CD4-positive, alpha-beta T cell treated with Interleukin-17A for 4 hours (primary cell): ENCODE results near the gene ANKAR.
"Not testable (repeated sequence)": the region's sequence is repeated elsewhere in the genome, so short reads cannot be mapped to it uniquely, and the experiment has no call there.

Source experiments
- DNase-seq: peaks from one replicate; pipeline ENCODE4 v3.0.0-alpha.2; 2020; ENCODE audit warnings: mixed read lengths

The ANKAR gene, protein sequence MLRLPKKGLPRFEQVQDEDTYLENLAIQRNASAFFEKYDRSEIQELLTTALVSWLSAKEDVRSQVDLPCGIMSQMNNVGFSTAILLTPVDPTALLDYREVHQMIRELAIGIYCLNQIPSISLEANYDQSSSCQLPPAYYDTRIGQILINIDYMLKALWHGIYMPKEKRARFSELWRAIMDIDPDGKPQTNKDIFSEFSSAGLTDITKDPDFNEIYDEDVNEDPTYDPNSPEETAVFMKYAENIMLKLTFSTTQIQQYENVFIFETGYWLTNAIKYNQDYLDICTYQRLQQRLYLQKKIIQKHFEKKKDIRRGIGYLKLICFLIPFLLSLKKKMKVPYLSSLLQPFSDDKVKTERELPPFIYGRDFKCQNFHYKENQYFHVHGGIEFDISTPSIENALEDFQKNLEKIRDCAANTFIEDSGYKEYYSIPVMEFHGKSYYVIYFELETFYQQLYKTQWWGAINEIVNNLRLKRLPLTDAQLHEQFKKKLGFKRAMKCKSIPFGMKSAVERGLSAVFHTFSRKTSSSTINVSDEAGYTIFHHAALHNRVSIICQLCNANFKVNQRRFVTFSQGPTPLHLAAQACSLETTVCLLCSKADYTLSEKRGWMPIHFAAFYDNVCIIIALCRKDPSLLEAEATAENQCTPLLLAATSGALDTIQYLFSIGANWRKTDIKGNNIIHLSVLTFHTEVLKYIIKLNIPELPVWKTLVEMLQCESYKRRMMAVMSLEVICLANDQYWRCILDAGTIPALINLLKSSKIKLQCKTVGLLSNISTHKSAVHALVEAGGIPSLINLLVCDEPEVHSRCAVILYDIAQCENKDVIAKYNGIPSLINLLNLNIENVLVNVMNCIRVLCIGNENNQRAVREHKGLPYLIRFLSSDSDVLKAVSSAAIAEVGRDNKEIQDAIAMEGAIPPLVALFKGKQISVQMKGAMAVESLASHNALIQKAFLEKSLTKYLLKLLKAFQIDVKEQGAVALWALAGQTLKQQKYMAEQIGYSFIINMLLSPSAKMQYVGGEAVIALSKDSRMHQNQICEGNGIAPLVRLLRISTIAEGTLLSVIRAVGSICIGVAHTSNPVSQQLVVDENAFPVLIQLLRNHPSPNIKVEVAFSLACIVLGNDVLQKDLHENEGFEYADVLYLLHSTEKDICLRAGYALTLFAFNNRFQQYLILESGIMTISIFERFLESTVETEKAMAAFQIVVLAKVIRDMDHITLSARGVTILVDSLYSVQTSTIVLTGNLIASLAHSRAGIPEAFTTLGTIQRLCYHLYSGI (N-terminal part only)

DNA sequence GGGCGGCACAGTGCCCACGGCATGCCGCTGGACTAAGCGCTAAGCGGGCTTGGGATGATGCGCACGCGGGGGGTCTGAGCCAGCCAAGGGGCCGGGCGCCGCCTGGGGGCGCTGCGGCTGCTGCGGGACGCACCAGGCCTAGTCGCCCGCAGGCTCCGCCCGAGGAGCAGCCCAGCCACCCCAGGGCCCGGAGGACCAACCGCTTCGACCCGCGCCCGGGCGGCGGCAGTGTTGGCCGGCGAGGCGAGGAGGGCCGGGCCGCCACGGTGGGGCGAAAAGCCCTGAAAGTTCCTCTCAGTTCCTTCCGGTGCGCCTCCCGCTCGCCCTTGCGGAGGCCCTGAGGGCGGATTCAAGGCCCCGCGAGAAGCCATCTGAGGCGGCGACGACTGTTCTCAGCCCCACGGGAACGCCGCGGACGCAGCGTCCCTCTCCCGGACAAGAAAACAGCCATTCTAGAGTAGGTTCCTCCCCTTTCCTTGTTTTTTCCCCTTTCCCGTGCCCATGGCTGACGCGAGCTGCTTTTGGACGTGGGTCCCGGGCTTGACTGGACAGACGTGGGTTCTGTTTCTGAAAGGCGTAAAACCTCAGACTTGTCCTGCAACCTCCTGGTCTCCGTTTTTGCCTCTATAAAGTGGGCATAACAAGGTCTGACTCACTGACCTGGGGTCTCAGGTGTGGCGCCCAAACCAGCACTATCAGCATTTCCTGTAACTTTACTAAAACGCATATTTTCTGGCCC is at the start of gene ANKAR:
Gene ANKAR, plus strand, starts transcription at position 297 of the 739 bp plus-strand sequence. CDS start 1,821 bp downstream, outside the sequence.
- DNase-seq = peak; percentile 86

DNA sequence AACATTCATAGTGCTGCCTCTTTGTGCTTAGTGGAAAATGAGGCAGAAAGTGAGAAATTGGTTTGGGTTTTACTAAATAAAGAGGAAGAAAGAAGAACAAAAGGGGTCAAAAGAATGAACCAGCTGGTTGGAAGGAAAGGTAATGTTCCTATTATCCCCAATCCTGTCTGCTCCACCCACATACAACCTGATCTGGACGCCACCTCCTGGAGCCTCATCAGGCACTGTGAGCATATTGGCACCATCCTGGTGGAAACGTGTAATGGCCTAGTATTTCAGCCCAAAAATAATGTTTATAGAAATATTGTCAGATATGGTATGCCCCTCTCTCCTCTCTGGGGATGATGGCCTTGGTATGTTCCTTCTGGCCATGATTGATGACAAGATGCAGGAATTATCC is 48.8 kb upstream of the ANKAR start:
- no peak for DNase-seq

DNA sequence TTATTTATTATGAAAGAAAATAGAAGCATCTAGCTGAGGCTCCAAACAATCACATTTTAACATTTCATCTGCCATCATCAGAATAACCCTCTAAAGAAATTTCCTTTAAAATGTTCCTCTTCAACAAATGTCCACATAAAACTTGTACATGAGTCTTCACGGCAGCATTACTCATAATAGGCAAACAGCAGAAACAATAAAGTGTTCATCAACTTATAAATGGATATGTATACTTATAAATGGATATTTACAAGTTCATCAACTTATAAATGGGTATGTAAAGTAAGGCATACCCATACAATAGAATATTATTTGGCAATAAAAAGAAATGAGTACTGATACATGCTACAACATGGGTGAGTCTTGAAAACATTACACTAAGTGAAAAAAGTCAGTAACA is 46.7 kb upstream of the ANKAR start:
- DNase-seq = no peak

DNA sequence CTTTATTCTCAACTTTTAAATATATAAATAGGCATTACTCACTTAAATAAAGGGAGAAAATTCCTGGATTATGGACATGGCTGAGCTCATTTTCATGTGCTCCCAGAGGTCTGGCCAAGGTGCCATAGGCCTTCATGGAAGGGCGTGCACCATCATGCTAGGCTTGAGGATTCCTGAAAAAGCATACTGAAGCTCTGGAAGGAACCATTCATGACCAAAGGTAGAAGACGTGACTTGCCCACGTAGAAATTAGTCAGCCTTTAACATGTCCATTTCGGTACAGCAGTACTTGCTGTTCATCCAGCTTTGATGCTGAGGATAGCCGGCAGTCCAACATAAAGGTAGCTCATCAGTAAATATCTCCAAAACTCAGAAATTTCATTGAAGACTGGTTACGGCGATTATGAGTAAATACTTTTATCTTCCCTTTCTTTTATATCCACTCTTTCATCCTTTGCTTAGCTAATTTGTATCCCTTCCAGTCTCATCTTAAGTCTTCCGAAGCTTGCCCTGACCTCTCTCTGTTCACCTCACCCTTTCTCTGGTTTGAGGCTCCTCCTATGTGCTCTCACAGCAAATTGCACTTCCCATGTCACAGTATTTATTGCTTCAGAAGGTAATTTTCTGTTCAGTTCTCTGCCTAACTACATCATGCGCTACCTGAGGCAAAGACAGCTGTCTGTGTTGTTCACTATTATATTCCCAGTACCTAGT is 45.5 kb upstream of the ANKAR start:
- no peak for DNase-seq

DNA sequence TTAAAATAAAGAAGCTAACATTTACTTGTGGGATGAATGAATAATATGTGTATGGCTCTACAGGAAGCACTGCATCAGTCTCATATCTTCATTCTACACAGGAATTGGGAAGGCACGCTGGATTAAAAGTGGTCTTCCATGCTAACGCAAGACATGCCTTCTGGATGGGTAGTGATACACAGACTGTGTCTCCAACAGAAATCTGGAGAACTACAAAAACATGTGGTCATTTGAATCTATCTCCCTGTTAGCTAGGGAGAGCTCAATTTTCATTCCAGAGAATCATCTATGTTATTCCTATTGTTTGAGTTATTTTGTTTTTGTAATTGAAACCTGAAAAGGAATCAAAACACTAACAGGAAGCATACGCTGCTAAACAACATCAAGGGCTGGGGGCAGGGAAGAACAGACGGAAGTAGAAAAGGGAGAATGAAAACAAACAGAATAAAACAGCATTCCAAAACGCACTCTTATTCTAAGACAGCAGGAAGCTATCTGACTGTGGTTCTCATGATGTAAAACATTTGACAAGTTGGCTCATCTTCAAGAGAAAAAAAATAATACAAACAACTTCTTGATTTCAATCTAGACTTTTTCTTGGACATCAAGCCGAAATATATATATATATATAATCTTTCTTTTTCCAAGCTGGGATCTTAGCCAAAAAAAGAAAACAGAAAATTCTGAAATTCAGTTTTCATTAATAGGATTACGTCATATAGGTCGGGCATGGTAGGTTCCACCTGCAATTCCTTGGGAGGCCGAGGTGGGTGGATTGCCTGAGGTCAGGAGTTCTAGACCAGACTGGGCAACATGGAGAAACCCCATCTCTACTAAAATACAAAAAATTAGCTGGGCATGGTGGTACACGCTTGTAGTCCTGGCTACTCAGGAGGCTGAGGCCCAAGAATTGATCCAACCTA is 44.7 kb upstream of the ANKAR start:
- no peak for DNase-seq

DNA sequence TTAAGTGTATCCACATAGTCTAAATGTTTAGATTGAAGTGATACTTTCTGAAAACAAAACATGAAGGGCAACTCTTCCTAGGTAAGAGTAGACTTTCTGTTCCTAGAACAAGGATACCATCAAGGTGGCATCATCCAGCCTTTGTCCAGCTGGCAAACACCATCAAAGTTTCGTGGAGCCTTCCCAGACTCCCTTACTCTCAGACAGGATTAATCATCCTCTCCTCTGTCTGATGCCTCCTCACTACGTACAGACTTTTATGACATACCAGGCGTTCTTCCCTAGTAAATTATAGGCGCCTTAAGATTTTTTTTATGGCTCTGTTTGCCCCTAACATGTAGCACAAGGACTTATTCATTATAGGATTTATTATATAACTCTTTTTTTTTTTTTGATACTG is 42.6 kb upstream of the ANKAR start:
- no peak for DNase-seq

DNA sequence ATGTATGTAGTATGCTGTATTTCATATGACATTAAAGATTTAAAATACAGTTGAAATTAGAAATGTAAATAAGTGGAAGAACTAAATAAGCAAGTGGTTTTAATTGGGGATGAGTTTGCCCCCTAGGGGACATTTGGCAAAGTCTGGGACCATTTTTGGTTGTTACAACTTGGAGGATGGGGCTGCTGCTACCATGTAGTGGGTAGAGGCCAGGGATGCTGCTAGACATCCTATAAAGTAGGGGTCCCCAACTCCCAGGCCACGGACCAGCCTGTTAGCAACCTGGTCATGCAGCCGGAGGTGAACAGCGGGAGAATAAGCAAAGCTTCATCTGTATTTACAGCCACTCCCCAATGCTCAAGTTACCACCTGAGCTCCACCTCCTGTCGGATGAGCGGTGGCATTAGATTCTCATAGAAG is 41.1 kb upstream of the ANKAR start:
- peak; percentile 28 for DNase-seq

DNA sequence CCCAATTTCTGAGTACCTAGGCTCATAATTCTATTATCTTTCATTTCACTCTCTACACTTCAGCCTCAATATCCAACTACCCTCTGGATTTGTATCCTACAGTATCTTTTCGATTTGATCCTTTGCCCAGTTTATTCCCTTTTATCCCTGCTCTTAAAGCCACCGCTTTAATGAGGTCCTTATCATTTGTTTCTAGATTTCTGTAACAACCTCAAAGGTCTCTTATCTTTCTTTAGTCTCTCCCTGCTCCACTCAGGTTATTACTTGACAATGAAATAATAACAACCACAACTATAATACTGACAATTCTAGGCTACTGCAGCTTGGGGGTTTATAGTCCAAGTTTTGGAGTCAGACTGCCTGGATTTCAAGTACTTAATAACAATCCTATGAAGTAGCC is 39.1 kb upstream of the ANKAR start:
- no peak for DNase-seq

DNA sequence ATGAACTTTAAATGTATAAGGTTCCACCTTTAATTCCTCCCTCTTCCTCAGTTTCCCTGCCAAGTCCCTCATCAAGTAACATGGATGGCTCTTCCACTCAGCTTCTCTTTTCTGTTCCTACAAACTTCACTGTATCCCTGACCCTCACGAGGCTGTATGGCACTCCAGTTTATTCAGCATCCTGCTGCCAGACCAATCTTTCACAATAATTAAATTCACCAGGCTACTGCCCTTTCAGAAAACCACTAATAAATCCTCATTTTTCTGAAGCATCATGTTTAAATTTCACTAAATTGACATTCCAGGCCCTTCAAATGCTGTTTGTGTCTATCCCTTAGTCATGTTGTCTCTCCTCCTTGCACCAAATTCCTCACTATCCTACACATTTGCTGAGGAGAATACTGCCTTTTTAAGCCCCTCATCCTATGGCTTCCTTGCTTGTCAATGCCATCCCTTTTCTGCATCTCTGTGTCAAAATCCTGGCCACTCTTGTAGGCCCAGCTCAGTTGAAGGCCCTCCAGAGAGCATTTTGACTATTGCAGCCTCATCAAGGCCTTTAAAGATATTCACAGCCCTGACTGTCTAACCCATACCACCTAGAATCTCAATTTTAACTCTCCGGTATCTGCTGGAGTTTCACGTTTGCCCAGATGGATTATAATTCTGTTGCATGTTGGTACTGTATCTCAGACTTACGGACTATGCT is 36.0 kb upstream of the ANKAR start:
- DNase-seq = no peak

DNA sequence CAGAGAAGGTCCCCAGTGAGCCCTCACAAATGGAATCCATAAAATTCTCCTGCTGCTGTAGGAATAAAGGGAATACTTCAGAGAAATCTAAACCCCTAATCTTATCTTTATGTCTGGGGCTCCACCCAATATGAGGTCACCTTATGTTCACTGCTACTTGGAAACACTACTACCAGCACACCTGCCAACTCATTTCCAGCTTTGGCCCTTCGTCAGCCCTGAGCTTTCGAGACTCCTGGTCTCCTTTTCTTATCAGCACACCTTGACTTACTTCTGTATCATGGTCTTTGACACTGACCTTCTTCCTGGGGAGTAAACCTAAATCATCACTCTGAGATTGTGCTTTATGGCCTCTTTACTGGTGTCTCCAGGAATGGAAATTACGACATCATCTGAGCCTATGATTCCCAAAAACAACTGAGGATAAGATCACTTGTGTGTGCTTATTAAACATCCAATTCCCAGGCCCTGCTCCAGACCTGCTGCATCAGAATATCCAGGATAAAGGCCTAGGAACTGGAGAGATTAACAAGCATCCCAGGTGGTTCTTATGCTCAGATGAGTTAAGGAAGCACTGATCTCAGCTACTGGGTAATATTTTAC is 35.4 kb upstream of the ANKAR start:
- DNase-seq = no peak

DNA sequence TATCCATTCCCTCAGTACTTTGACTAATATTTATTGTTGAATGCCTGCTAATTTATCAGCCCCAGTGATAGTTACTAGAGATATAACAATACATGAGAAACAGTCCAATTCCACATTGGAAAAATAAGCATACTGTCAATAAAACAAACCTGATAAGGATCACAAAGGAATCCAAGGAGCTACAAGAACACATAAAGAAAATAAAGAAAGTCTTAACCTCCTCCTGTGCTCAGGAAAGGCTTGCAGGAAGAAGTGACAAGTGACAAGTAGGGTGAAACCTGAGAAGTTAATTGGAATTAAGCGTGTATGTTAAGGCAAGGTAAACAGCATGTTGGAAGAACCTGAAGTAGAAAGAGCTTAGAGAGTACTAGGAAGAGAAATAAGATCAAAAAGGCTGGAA is 33.5 kb upstream of the ANKAR start:
- DNase-seq = no peak

DNA sequence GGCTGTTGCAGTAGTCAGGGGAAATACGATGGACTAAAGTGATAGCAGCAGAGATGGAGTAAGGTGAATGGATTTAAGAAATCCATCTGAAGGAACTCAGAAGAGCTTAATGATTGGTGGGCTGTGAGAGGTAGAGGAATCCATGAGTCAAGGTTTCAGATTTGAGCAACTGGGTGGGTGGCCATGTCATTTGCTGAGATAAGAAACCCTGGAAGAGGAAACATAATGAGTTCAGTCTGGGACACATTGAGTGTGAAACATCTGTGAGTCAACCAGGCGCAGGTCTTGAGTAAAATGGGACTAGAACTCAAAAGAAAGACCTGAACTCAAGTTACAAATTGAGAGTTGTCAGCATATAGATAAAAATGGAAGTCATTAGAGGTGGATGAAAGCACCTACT is 32.9 kb upstream of the ANKAR start:
- DNase-seq = no peak

DNA sequence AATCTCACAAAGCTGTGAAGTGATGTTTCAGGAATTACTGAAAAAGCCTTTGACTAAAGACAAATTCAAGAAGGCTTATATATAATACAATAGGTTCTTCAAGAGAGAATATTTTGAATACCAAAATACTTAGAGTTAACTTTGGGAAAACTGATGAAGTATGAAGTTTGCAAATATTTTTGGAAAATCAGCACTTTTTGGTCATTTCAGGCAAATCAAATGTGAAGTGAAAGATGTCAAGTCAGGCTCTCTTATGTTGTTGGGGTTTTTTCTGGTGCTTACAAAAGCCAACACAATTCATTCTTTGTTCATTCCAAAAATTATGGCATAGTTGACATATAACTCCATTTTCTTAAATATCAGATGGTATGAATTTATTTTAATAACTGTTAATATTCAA is 27.9 kb upstream of the ANKAR start:
- DNase-seq = no peak

DNA sequence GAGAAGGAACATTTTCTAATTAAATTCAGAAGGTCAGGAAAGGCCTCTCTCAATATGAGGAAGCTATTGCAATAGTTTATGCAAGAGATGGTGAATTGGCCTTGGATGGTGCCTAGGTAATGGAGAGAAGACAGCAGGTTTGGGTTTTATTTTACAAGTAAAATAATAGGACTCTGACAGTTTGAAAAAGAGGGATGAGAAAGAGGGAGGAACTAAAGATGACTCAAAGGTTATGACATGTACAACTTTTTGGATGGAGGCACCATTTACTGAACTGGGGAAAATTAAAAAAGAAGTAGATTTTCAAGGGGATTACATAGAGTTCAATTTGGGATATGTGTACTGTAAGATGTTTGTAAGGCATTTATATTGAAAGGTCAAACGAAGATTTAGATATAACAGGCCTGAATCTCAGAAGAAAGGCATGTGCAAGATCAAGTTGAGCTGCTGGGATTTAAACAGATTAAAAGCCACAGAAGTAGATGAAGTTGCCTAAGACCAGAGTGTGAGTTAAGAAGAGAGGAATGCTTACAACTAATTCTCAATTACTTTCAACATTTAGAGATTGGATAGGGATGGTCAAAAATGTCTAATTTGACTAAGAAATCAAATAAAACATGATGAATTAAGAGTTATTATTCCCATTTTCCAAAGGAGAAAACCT is 25.5 kb upstream of the ANKAR start:
- no peak for DNase-seq

DNA sequence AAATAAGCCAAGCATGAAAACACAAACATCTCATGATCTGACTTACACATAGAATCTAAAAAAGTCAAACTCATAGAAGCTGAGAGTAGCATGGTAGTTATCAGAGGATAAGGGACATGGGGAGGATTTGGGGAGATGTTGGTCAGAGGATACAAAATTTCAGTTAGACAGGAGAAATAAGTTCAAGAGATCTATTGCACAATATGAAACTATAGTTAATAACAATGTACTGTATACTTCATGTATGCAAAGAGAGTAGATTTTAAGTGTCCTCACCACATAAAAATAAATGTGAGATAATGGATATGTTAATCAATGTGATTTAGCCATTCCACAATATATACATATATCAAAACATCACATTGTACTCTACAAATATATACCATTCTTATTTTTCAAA is 23.2 kb upstream of the ANKAR start:
- no peak for DNase-seq

DNA sequence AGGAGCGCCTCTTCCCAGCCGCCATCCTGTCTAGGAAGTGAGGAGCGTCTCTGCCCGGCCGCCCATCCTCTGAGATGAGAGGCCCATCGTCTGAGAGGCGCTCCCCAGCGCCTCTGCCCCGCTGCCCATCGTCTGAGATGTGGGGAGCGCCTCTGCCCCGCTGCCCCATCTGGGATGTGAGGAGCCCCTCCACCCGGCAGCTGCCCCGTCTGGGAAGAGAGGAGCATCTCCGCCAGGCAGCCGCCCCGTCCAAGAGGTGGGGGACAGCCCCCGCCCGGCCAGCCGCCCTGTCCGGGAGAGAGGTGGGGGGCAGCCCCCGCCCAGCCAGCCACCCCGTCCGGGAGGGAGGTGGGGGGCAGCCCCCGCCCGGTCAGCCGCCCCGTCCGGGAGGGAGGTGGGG is 21.0 kb upstream of the ANKAR start:
- DNase-seq = not testable (repeated sequence)

DNA sequence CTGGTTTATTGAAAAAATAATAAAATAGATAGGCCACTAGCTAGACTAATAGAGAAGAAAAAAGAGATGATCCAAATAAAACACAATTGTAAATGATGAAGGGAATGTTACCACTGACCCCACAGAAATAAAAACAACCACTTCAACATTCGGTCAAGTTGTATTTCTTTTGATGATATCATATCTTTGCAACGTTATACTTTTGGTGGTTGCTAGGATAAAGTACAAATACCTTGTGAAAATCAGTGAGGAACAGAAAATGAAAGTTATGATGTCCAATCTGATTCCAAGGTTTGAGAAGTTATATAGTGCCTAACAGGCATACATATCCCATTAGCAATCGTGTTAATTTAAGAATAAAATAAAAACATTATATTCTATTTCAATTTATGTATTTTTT is 19.8 kb upstream of the ANKAR start:
- DNase-seq = no peak

DNA sequence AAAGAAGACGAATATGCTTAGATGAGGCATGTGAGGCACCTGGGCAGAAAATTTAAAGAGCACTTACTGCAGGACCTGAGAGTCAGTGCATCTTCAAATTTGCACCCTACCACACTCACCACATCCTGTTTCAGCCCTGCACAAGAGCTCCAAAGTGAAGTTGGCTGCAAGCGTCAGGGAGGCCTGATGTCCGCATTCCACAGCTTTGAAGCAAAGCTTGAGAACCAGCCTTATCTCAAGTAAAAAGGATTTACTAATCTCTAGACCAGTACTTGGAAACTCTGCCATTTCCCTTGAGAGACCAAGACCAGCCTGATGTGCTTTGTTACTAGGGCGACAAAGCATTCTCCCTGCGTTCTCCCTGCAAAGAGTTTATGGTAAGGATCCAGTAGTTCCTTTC is 16.6 kb upstream of the ANKAR start:
- peak; percentile 71 for DNase-seq
